HFFc6 (cell line): ENCODE data around the gene NKD1. TPM values are rescaled to one million over a fixed set of nuclear protein-coding genes. Genes with fewer than 3 reads are reported as not detected.

Experiments used
- DNase-seq: peaks from one replicate; pipeline ENCODE4 v3.0.0-alpha.2; 2018
- H3K27ac Mint-ChIP-seq: 2 replicates; pipeline ENCODE4 v1.8.0; 2020; ENCODE audit warnings: mild to moderate bottlenecking, mixed read lengths
- H3K27me3 Mint-ChIP-seq: 2 replicates; pipeline ENCODE4 v1.8.0; 2021; ENCODE audit warnings: mild to moderate bottlenecking, moderate library complexity, mixed read lengths; ENCODE audit not compliant: insufficient read depth
- H3K36me3 Mint-ChIP-seq: 2 replicates; pipeline ENCODE4 v1.8.0; 2021; ENCODE audit warnings: low read depth, mixed read lengths
- H3K4me1 Mint-ChIP-seq: 2 replicates; pipeline ENCODE4 v1.8.0; 2020; ENCODE audit warnings: low read depth, mixed read lengths
- H3K4me3 Mint-ChIP-seq: 2 replicates; pipeline ENCODE4 v1.8.0; 2020; ENCODE audit warnings: mild to moderate bottlenecking, moderate library complexity, mixed read lengths
- H3K9me3 Mint-ChIP-seq: 2 replicates; pipeline ENCODE4 v1.8.0; 2020; ENCODE audit warnings: mild to moderate bottlenecking, mixed read lengths
- CTCF ChIP-seq: fragments of 200-600 bp; sonication (generic); IDR thresholded peaks from 2 replicates; pipeline ENCODE4 v1.5.0; 2021; ENCODE audit warnings: antibody characterized with exemption, mild to moderate bottlenecking
- total RNA-seq, 6 experiments: library from RNA; stranded (reverse); fragmentation: NEBNext Ultra II Directional; extraction: Animal tissue kit (Norgen Biotek cat#: 25700); gene quantifications; 2 replicates in 1 of 6; 3 replicates in 5 of 6; pipeline ENCODE4 v1.2.3, GENCODE V29; 2021

Gene NKD1
- total RNA-seq, 6 experiments from 2014 or later = not detected

DNA sequence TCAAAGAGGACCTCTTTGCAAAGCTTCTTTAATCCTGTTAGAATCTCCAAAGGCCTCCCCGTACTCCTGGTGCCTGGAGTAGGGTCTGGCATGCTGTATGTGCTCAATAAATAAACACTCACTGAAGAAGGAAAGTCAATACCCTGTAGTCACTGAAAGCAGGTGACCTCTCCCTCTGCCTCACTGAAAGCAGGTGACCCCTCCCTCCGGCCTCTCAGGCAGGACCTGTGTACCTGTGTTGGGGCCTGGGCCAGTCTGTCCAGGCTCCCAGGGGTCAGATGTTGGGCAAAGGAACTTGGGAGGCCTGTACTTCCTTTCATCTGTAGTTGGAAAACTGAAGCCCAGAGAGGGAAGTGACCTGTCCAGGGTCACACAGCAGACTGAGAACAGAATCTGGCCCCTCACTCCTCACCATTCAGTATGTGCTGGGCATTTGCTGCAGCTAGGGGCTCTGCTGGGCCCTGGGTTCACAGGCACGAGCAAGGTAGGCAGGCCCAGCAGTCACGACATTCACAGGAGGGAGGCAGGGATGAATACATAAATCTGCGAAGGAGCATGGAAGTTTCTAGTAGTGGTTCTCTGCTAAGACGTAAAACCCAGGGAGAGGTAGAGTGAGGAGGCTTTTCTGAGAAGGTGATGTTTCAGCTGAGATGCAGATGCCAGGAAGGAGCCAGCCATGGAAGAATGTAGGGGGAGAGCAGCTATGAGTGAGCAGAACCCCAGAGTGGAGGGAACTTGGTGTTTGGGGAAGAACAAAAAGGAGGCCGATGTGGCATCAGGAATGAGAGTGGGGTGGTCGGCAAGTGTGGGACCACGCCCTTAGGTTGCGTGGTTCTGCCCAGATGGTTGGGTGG, 64.0 kb downstream of the NKD1 start:
- no peaks in the 10 kb centered on the region for H3K36me3 Mint-ChIP-seq
- H3K4me3 Mint-ChIP-seq = no peak overlapping the region
- DNase-seq = no peak
- peaks cover 7% of the 10 kb centered on the region for H3K4me1 Mint-ChIP-seq
- H3K9me3 Mint-ChIP-seq = no peaks in the 10 kb centered on the region
- peaks cover 25% of the 10 kb centered on the region for H3K27me3 Mint-ChIP-seq
- no peak for TF ChIP-seq CTCF
- no peak overlapping the region for H3K27ac Mint-ChIP-seq

DNA sequence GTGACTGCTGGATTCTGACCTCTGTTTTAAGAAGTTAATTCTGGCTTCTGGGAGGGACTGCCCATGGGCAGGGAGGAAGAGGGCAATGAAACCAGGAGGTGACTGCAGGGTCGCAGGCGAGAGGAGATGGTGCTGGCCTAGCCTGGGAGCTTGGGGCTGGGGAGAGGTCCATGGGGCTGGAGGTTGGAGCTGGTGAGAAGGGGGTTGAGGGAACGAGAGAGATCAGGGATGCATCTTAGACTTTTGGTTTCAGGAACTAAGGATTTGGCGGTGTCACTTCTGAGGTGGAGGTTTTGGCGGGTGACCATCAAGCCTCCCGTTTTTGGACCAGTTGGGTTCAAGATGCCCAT, 64.6 kb downstream of the NKD1 start:
- Mint-ChIP-seq H3K27me3 (peaks cover 25% of the 10 kb centered on the region), H3K36me3 (no peaks in the 10 kb centered on the region), H3K9me3 (no peaks in the 10 kb centered on the region), H3K27ac (no peak overlapping the region), H3K4me1 (peaks cover 7% of the 10 kb centered on the region), H3K4me3 (no peak overlapping the region)
- no peak for TF ChIP-seq CTCF
- DNase-seq = no peak

DNA sequence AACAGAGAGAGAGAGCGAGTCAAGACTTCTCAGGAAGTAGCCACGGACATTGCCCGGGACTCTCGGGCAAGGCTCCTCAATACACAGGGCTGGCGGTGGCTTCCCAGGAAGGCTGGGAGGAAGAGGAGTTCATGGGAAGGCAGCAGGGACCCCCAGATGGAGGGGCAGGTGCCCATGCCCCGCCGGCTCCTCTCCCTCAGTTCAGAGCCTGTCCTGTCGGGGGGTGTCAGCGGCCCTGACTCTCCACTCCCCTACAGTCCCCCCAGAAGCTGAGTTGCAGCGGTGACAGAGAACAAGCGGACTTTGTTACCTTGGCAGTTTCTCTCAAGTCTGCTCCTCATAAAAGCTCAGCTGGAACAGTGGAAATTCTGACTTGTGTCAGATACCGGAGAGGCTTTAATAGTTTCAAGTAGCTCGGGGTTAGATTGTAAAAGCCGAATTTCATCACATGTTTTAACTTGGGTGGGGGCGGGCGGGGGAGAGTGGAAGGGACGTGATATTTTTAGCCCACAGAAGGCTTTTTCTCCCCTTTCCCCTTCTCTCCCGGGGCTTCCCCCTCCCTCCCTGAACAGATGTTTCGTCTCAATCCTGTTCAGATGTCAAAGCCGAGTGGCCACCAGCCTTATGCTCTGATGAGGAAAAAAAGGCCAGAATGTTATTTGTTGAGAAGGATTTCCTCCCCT, 65.2 kb downstream of the NKD1 start:
- TF ChIP-seq CTCF = no peak
- Mint-ChIP-seq H3K27ac (no peak overlapping the region), H3K4me1 (peaks cover 7% of the 10 kb centered on the region), H3K4me3 (no peak overlapping the region), H3K36me3 (no peaks in the 10 kb centered on the region), H3K9me3 (no peaks in the 10 kb centered on the region), H3K27me3 (peaks cover 24% of the 10 kb centered on the region)
- DNase-seq = no peak

GRCh38 chr16:50613964-50614474, 65.8 kb downstream of the NKD1 start:
- Mint-ChIP-seq H3K27me3 (peaks cover 30% of the 10 kb centered on the region), H3K36me3 (no peaks in the 10 kb centered on the region), H3K27ac (no peak overlapping the region), H3K4me3 (no peak overlapping the region), H3K4me1 (peaks cover 7% of the 10 kb centered on the region), H3K9me3 (no peaks in the 10 kb centered on the region)
- no peak for DNase-seq
- TF ChIP-seq CTCF = no peak

DNA sequence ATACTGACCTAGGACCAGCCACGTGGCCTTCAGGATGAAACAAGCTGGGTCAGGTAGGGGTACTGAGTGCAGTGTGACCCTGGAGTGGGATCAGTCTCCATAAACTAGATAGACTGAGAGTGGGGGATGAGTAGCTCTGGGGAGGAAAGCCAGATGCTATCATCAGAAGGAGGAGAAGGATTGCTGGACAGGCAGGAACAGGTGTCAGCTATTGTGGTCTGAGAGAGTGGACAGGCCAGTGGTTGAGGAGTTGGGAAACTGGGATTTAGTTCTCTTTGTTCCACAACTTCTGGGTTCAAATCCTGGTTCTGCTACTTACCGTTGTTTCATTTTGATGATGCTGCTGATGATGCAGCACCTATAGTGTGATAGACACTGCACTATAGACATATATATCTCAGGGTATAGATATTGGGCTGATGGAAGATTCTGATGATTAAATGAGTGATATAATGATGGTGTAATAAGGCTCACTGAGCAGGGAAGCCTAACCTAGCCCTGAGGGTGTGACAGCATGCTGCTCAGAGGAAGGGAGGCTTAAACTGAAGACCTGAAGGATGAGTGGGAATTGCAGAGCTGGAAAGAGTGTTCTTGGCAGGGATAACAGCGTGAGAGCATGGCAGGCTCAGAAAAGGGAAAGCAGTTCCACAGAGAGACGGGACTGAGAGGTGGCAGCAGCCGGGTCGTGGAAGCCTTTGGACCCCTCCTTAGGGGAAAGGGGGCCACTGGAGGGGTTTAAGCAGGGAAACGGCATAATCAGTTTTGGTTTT, 66.9 kb downstream of the NKD1 start:
- H3K36me3 Mint-ChIP-seq = no peaks in the 10 kb centered on the region
- no peak for TF ChIP-seq CTCF
- peaks cover 7% of the 10 kb centered on the region for H3K4me1 Mint-ChIP-seq
- H3K9me3 Mint-ChIP-seq = no peaks in the 10 kb centered on the region
- no peak for DNase-seq
- no peak overlapping the region for H3K27ac Mint-ChIP-seq
- H3K27me3 Mint-ChIP-seq = peaks cover 34% of the 10 kb centered on the region
- H3K4me3 Mint-ChIP-seq = no peak overlapping the region
